Fibroblast of pulmonary artery (primary cell): ENCODE measurements around the gene CYS1.

Experiments
- DNase-seq: peaks from one replicate; pipeline ENCODE4 v3.0.0-alpha.2; 2010; ENCODE audit warnings: low read depth
- H3K4me3 ChIP-seq: replicated peaks from 2 replicates; pipeline ENCODE4 v1.5.1; 2011; ENCODE audit warnings: low read depth, mild to moderate bottlenecking, control low read depth, low read length, moderate library complexity
- TF ChIP-seq, protein P1 (sequence below): IDR thresholded peaks from 2 replicates; pipeline ENCODE4 v1.5.1; 2011; ENCODE audit warnings: mild to moderate bottlenecking, control low read depth, low read length, inconsistent platforms; ENCODE audit errors: missing control alignments

CYS1 gene, protein sequence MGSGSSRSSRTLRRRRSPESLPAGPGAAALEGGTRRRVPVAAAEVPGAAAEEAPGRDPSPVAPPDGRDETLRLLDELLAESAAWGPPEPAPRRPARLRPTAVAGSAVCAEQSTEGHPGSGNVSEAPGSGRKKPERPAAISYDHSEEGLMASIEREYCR

DNA sequence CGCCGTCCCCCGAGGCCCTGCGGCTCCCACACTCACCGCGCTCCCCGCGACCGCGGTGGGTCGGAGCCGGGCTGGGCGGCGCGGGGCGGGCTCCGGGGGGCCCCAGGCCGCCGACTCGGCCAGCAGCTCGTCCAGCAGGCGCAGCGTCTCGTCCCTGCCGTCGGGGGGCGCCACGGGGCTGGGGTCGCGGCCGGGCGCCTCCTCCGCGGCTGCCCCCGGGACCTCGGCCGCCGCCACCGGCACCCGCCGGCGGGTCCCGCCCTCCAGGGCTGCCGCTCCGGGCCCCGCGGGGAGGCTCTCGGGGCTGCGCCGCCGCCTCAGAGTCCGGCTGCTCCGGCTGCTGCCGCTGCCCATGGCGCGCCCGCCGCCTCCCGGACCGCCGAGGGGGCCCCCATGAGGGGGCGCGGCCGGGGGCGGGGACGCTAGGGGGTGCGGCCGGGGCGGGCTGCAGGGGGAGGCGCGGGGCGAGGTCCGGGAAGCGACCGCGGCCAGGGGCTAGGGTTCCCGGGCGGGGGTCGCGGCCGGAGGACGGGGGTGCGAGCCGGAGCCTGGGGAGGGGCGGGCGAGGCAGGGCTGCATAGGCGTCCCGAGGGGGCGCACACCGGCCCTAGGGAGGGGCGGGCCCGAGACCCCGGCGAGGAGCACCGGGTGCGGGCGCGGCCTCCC, at the start of gene CYS1:
Gene CYS1, minus strand, starts transcription at position 542 of the 666 bp plus-strand sequence. Its CDS starts 188 bp downstream, at position 354.
- no peak for DNase-seq
- TF ChIP-seq, protein P1, sequence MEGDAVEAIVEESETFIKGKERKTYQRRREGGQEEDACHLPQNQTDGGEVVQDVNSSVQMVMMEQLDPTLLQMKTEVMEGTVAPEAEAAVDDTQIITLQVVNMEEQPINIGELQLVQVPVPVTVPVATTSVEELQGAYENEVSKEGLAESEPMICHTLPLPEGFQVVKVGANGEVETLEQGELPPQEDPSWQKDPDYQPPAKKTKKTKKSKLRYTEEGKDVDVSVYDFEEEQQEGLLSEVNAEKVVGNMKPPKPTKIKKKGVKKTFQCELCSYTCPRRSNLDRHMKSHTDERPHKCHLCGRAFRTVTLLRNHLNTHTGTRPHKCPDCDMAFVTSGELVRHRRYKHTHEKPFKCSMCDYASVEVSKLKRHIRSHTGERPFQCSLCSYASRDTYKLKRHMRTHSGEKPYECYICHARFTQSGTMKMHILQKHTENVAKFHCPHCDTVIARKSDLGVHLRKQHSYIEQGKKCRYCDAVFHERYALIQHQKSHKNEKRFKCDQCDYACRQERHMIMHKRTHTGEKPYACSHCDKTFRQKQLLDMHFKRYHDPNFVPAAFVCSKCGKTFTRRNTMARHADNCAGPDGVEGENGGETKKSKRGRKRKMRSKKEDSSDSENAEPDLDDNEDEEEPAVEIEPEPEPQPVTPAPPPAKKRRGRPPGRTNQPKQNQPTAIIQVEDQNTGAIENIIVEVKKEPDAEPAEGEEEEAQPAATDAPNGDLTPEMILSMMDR: no peak
- peak within 1 kb of the TSS; percentile 36 for H3K4me3 ChIP-seq

DNA sequence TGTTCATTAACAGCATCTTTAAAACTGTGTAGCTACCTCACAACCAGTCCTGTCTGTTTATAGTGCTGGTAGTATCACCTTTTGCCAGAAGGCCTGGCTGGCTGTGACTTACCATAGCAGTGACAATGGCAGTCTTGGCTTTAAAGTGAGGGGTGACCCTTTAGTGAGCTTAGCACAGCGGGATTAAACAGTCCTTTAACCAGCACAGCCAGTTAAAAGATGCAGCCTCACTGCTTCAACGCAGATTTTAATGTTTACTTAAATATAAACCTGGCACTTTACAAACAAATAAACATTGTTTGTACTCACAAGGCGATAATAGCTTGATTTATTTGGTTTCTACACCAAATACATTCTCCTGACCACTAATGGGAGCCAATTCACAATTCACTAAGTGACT, 49.3 kb upstream of the CYS1 start:
- no peak overlapping the region for H3K4me3 ChIP-seq
- TF ChIP-seq, protein P1: no peak
- DNase-seq: no peak

DNA sequence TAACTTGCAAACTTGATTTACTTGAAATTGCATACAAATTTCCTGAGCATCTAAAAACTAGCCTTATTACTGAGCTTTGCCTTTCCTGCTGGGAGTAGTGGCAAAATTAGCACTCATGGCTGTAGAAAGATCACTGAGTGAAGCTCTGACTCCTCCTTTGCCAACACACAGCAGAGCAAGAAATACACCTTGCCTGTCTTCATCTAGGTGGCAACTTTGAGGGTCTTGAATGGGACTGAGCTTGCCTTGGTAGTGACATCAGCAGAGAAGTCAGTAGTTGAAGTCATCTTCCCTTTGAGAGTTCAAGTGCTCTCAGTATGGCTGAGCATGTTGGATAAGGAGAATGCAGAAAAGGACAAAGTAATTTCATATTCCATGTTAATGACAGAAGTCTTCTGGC, 48.2 kb upstream of the CYS1 start:
- no peak overlapping the region for H3K4me3 ChIP-seq
- TF ChIP-seq, protein P1: no peak
- DNase-seq: no peak

DNA sequence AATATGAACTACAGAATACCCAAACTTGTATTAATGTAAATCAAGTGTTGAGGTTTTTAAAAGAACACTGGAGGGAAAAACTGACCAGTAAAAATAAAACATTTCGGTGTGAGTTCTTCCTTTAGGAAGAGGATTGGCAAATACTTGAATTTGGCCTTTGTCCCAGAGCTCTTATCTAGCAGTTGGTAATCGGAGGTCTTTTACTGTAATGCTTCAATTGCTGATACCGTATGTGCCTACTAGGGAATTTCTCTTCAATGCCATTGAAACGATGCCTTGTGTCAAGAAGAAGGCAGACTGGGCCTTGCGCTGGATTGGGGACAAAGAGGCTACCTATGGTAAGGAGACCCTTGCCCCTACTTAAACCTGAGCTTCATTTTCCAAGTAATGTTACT, 46.4 kb upstream of the CYS1 start:
- TF ChIP-seq, protein P1: no peak
- no peak overlapping the region for H3K4me3 ChIP-seq
- peak; percentile 87 for DNase-seq

DNA sequence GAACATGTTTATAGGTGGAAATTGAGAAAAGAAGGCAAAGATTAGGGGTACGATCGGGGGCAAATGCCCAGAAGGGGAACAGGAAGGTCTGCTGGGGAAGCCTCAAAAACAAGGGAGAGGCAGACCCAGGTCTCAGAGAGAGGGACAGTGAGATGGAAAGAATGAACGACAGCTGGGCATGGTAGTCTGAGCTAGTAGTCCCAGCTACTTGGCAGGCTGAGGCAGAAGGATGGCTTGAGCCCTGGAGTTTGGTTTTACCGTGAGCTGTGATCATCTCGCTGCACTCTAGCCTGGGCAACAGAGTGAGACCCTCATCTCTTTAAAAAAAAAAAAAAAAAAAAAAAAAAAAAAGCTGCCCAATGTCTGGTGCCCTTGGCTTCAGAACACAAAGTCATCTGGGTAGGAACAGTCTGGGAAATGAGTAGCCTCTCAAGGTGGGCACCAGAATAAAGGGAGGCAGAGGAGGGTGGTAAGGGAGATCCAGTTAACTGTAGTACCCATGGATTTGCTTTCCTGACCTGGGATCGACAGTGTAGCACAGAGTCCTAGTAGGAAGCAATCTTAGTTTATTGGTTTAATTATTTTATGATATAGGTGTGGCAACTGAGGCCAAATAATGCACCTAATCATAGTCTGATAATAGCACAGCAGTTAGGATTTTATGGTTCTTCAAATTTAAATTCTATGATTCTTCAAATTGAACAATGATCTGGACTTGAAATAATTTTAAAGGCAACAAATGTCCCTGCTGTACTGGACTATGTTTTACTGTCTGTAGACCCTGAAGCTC, 45.8 kb upstream of the CYS1 start:
- no peak for DNase-seq
- TF ChIP-seq, protein P1: no peak

DNA sequence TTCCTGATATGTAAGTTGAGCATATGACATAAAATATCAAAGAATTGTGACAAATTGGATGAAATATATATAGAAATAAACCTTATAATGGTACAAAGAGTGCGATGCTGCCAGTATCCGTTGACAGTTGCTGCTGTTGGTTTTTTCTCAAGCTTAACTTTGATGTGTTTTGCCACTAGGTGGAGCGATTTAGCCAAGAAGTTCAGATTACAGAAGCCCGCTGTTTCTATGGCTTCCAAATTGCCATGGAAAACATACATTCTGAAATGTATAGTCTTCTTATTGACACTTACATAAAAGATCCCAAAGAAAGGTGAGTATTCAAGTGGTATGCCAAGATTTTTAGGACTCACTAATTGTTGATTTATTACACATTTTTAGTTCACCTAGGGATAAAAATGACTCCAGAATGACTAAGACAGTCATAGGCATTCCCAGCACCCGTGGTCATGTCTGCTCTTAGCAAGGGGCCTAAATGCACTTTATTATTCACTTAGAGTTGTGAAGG, 44.4 kb upstream of the CYS1 start:
- H3K4me3 ChIP-seq: no peak overlapping the region
- peak; percentile 85 for DNase-seq
- TF ChIP-seq, protein P1: peak; percentile 60

More for the DNA sequence above, 45.8 kb upstream of the CYS1 start:
- H3K4me3 ChIP-seq: no peak overlapping the region
